Fibroblast of skin of right quadriceps (primary cell): ENCODE data around the gene GJC1.
A peak's percentile ranks its signal among the peaks of the same experiment; 100 is the strongest.

Experiments
- DNase-seq: peaks from one replicate; pipeline ENCODE4 v3.0.0-alpha.2; 2013

GJC1 gene

GRCh38 chr17:44797802-44798201, 32.3 kb downstream of the GJC1 start:
- no peak for DNase-seq

GRCh38 chr17:44796731-44797130, 33.4 kb downstream of the GJC1 start:
- DNase-seq, result no peak

- no peak for DNase-seq
Observed at GRCh38 chr17:44795928-44796327, 34.2 kb downstream of the GJC1 start.

- no peak for DNase-seq
Observed at GRCh38 chr17:44795421-44795820, 34.7 kb downstream of the GJC1 start.

- DNase-seq, result peak; percentile 95
Observed at GRCh38 chr17:44794851-44795413, 35.2 kb downstream of the GJC1 start.

GRCh38 chr17:44793885-44794842, 35.9 kb downstream of the GJC1 start:
- no peak for DNase-seq

- peak; percentile 56 for DNase-seq
Observed at GRCh38 chr17:44792276-44792675, 37.8 kb downstream of the GJC1 start.

GRCh38 chr17:44788139-44788538, 41.9 kb downstream of the GJC1 start:
- DNase-seq, result no peak

- no peak for DNase-seq
Observed at GRCh38 chr17:44787271-44787940, 42.7 kb downstream of the GJC1 start.

GRCh38 chr17:44786551-44787081, 43.5 kb downstream of the GJC1 start:
- DNase-seq, result no peak

- no peak for DNase-seq
Observed at GRCh38 chr17:44785921-44786320, 44.2 kb downstream of the GJC1 start.

GRCh38 chr17:44782326-44782850, 47.7 kb downstream of the GJC1 start:
- no peak for DNase-seq

- DNase-seq, result no peak
Observed at GRCh38 chr17:44781551-44782325, 48.3 kb downstream of the GJC1 start.

GRCh38 chr17:44780845-44781480, 49.1 kb downstream of the GJC1 start:
- no peak for DNase-seq

- no peak for DNase-seq
Observed at GRCh38 chr17:44780161-44780560, 49.9 kb downstream of the GJC1 start.

- DNase-seq, result peak; percentile 79
Observed at GRCh38 chr17:44779211-44780025, 50.7 kb downstream of the GJC1 start.

GRCh38 chr17:44778656-44779210, 51.4 kb downstream of the GJC1 start:
- no peak for DNase-seq

GRCh38 chr17:44777394-44778348, 52.4 kb downstream of the GJC1 start:
- DNase-seq, result no peak

GRCh38 chr17:44776628-44777393, 53.3 kb downstream of the GJC1 start:
- DNase-seq, result no peak
